GM18519 (cell line): ENCODE results near the gene LAGE3.

ENCODE experiments used
- ATAC-seq: cut with Tn5 transposase; IDR thresholded peaks from one replicate; pipeline ENCODE4 v1.9.1; 2021; ENCODE audit warnings: mild to moderate bottlenecking, moderate library complexity; ENCODE audit not compliant: unreplicated experiment, low FRiP score

Gene LAGE3

GRCh38 chrX:154459832-154460231, 19.2 kb downstream of the LAGE3 start:
- ATAC-seq, result no peak

DNA sequence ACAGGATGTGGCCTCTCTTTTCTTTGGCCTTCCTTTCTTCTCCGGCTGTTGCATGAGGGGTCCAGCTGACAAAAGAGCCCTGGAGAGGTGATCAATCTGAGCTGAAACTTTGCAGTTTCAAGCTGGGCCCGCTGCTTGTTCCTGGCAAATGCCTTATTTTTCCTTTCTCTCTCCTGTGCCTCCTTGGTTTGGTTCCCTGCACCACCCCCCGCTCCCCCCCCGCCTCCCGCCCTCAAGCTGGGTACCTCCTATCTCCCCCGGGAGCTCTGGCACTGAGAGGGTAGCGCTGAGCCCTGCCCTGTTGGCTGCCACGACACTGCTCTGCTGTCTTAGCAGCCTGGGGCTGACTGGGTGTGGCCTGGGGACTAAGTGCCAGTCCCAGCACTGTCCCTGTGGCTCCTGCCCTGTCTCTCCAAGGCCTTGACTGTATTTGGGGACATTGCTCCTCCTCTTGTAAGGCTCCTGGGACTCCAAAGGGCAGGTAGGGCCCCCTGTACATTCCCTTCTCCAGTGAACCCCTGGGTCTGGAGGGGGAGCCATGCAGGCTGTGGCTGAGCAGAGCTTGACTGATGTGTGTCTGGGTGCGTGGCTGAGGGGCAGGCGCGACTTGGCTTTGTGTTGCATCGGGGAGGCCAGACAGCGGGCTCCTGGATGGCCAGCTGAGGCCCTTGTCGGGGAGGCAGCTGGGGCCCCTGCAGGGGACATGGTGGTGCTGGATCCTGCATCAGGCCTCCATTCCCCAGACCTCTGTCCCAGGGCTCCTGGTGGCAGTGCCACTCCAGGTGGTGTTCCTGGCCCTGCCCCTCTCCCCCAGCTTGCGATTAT, 19.9 kb downstream of the LAGE3 start:
- ATAC-seq, result no peak

DNA sequence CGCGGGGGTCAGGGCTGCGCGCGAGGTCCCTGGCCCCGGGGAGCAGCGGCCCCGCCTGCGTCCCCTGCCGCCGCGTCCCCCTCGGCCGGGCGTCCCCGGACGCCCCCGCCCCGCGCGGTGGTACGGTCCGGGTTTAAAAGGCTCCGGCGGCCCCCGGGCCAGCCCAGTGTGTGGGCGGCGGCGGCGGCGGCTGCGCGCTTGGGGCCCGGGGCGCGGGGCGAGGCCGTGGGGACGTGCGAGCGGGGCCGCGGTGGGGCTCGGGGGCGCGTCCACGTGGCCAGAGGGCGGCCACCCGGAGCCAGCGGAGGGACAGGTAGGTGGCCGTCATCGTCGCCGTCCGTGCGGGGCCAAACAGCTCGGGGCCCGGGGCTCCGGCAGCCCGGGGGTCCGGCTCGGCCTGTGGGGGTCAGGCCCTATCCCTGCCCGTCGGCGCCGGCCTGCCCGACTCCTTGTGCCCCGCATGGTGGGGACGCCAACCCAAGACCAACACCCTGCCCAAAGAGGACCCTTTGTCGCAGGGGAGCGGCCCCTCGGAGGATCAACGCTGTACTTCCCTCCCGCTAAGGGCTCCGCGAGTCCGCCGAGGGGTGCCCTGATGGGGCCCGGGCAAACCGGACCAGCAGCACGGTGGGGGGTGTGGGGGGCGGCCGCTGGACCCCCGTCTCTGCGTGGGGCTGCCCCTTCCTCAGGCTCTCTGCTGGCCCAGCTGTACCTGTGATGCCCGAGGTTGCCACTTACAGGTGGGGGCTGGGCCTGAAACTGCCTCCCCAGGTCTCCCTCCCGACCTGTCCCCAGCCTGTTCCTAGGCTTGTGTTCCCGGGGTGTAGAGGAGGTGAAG, 20.7 kb downstream of the LAGE3 start, which contains the start of gene PLXNA3:
Gene PLXNA3, plus strand, starts transcription at position 166 of the 838 bp plus-strand sequence. CDS start 1,903 bp downstream, outside the sequence.
- ATAC-seq, result no peak

DNA sequence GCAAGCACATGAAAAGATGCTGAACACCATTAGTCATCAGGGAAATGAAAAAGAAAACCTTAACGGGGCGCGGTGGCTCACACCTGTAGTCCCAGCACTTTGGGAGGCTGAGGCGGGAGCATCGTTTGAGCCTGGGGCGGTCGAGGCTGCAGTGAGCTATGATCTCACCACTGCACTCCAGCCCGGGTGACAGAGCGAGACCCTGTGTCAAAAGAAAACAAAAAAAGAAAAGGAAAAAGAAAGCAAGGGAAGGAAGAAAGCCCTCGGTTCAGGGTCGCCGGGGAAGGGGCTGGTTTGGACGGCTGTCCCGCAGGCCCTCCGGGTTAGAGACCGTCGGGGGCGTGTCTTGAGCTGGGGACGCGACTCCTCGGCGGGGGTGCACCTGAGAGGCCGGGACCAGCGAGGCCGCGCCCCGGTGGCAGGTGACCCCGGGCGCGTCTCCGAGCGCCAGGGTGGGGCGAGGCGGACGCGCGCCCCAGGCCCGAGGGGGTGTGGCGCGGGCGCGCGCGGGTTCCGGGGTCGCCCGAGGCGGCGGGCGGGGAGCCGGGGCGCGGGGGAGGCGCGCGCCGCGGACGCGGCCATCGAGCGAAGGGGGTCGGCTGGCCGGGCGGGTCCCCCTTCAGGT, 21.5 kb downstream of the LAGE3 start:
- ATAC-seq, result no peak

GRCh38 chrX:154452823-154453222, 26.3 kb downstream of the LAGE3 start:
- ATAC-seq, result no peak

- ATAC-seq, result no peak
These were observed 28.8 kb downstream of the LAGE3 start for GRCh38 chrX:154450312-154450711.

DNA sequence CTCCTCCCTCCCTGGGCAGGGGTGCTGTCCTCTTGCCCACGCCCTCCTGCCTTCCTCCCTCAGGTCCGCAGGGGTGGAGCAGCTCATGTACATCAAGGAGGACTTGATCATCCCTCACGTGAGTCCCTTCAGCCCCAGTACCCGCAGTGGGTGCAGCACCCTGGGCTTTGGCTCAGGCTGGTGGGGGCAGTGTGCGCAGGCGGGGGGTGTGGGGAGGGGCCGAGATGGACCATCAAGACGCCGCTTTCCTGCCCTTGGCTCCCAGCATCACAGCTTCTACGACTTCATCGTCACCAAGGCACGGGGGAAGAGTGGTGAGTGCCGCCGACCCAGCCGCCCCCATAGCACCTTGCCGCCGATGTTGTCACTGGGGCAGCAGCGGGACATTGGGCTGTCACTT, 29.5 kb downstream of the LAGE3 start:
- ATAC-seq, result no peak

- no peak for ATAC-seq
These were observed 30.6 kb downstream of the LAGE3 start for GRCh38 chrX:154448484-154448883.

DNA sequence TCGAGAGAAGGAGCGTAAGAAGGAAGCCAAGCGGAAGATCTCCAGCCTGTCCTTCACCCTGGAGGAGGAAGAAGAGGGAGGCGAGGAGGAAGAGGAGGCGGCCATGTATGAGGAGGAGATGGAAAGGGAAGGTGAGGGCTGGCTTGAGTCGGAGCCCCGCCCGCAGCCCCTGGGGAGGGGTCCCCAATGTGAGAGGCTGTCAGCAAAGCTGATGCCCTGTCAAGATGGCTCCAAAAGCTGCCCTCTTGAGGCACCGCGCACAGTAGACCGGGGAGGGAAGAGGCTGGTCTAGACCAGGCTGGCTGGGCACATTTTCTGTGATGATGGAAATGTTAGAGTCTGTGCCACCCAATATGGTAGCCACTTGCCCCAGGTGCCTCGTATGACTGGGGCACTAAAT, 32.7 kb downstream of the LAGE3 start:
- ATAC-seq, result no peak

- no peak for ATAC-seq
These were observed 33.3 kb downstream of the LAGE3 start for GRCh38 chrX:154445776-154446175.

DNA sequence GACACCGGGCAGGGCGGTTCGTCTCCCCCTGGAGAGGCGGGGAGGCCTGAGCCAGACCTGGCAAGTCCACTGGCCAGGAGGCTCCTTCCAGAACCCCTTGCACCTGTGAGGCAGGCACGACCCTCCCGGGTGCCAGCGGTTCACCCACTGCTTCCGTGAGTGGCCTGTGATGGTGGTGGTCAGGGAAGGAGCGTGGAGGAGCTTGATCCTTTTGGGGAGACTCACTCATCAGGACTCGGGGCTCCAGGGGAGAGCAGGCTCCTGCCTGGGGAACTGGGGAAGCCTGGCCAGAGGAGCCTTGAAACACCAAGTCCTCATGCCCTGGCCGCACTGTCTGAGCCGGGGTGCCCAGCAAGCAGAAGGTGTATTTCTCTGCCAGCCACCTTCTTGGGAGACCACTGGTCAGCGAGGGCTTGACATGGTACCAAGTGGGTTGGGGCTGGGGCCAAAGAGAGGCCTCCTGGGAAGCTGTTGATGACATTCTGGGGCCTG, 34.3 kb downstream of the LAGE3 start:
- ATAC-seq, result no peak

GRCh38 chrX:154443992-154444754, 34.9 kb downstream of the LAGE3 start, which contains the start of gene FAM50A:
Gene FAM50A (plus strand): TSS chrX:154444141. CDS start chrX:154444236, 95 bp downstream.
- ATAC-seq, result no peak

- ATAC-seq, result no peak
These were observed 35.6 kb downstream of the LAGE3 start for GRCh38 chrX:154443479-154443910.

- ATAC-seq, result no peak
These were observed 36.9 kb downstream of the LAGE3 start for GRCh38 chrX:154441984-154442707.

- no peak for ATAC-seq
These were observed 37.5 kb downstream of the LAGE3 start for GRCh38 chrX:154441564-154441963.

DNA sequence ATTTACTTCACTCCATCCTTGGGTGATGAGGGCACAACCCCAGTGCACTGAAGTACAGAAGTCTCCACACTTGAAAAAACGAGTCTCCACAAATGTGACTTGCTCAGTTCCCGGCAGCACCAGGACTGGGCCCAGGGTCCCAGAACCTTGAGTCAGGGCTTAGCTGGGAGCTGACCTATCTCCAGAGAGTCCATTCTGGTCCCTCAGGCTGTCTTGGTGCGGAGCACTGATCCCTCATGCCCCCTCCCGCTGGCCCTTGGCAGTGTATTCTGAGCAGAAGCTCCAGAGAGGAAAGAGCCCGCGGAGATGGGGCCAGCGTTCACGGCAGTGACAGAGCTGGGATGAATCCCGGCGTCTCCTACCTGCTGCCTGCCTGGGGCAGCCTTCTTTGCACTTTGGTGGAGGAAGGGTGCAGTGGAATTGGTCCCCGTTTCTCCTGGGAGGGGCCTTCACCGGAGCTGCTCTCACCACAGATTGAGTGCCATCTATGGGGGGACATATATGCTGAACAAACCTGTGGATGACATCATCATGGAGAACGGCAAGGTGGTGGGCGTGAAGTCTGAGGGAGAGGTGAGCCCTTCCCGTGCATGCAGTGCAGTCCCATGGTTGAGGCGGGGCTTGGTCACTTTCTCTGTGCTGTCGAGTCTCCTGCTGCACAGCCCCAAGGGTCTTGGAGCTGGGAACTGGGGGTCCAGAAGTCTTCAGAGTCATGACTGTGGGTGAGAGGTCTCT, 38.3 kb downstream of the LAGE3 start:
- no peak for ATAC-seq

GRCh38 chrX:154439841-154440240, 39.2 kb downstream of the LAGE3 start:
- no peak for ATAC-seq

GRCh38 chrX:154437971-154438893, 40.8 kb downstream of the LAGE3 start:
- ATAC-seq, result no peak
